ENCODE data around the gene TMEM170B.
A peak's percentile ranks its signal among the peaks of the same experiment; 100 is the strongest.

Gene TMEM170B

GRCh38 chr6:11600251-11600650, 62.7 kb downstream of the TMEM170B start:
- Histone ChIP-seq H3K4me3 (replicated peaks; ENCODE audit: insufficient read depth, low read length) (no peak overlapping the region), H3K27ac (replicated peaks) (no peak overlapping the region), H3K27me3 (ENCODE audit: insufficient read depth, poor library complexity, severe bottlenecking) (no peaks in the 10 kb centered on the region)
- TF ChIP-seq SPI1 (IDR thresholded peaks at IDR 0.05; ENCODE audit: borderline replicate concordance, low read depth) (no peak), POLR2AphosphoS5 (IDR thresholded peaks at IDR 0.05; ENCODE audit: low read depth) (no peak), GABPA (IDR thresholded peaks at IDR 0.05; ENCODE audit: low read depth) (no peak), REST (IDR thresholded peaks at IDR 0.05; ENCODE audit: insufficient replicate concordance, low read depth) (no peak), CTCF (IDR thresholded peaks at IDR 0.05; ENCODE audit: insufficient read depth, low read length) (no peak)
- DNase-seq (ENCODE audit: low read depth in 1 of 2, low spot score in 1 of 2) = no peak

- H3K27ac ChIP-seq (replicated peaks) = no peak overlapping the region
- no peak overlapping the region for H3K4me3 ChIP-seq (replicated peaks; ENCODE audit: insufficient read depth, low read length)
- no peaks in the 10 kb centered on the region for H3K27me3 ChIP-seq (ENCODE audit: insufficient read depth, poor library complexity, severe bottlenecking)
- no peak for DNase-seq (ENCODE audit: low read depth in 1 of 2, low spot score in 1 of 2)
- no peak for TF ChIP-seq CTCF (IDR thresholded peaks at IDR 0.05; ENCODE audit: insufficient read depth, low read length)
- no peak for TF ChIP-seq REST (IDR thresholded peaks at IDR 0.05; ENCODE audit: insufficient replicate concordance, low read depth)
- TF ChIP-seq GABPA (IDR thresholded peaks at IDR 0.05; ENCODE audit: low read depth) = no peak
- TF ChIP-seq SPI1 (IDR thresholded peaks at IDR 0.05; ENCODE audit: borderline replicate concordance, low read depth) = no peak
- no peak for TF ChIP-seq POLR2AphosphoS5 (IDR thresholded peaks at IDR 0.05; ENCODE audit: low read depth)
Measured at GRCh38 chr6:11601776-11602605, 64.4 kb downstream of the TMEM170B start.

GRCh38 chr6:11604215-11604614, 66.7 kb downstream of the TMEM170B start:
- TF ChIP-seq CTCF (IDR thresholded peaks at IDR 0.05; ENCODE audit: insufficient read depth, low read length) (no peak), REST (IDR thresholded peaks at IDR 0.05; ENCODE audit: insufficient replicate concordance, low read depth) (no peak), SPI1 (IDR thresholded peaks at IDR 0.05; ENCODE audit: borderline replicate concordance, low read depth) (no peak), POLR2AphosphoS5 (IDR thresholded peaks at IDR 0.05; ENCODE audit: low read depth) (no peak), GABPA (IDR thresholded peaks at IDR 0.05; ENCODE audit: low read depth) (no peak)
- Histone ChIP-seq H3K27ac (replicated peaks) (no peak overlapping the region), H3K4me3 (replicated peaks; ENCODE audit: insufficient read depth, low read length) (no peak overlapping the region), H3K27me3 (ENCODE audit: insufficient read depth, poor library complexity, severe bottlenecking) (no peaks in the 10 kb centered on the region)
- peak in 1 of 2 experiments; percentile 18 for DNase-seq (ENCODE audit: low read depth in 1 of 2, low spot score in 1 of 2)
